ENCODE measurements around the gene BAIAP2.

BAIAP2 gene

GRCh38 chr17:81156866-81157805 is 122.2 kb downstream of the BAIAP2 start:
- no peak for TF ChIP-seq YY1 (IDR thresholded peaks at IDR 0.05; ENCODE audit: low read depth)

- no peak for TF ChIP-seq TAF1 (IDR thresholded peaks at IDR 0.05; ENCODE audit: low read depth)
- no peak for TF ChIP-seq REST (IDR thresholded peaks at IDR 0.05; ENCODE audit: low read depth)
- TF ChIP-seq EGR1 (IDR thresholded peaks at IDR 0.05), result no peak
- no peak for TF ChIP-seq MAX (IDR thresholded peaks at IDR 0.05)
- no peak for TF ChIP-seq ZBTB7A (IDR thresholded peaks at IDR 0.05; ENCODE audit: low read depth)
- no peak for TF ChIP-seq EP300 (IDR thresholded peaks at IDR 0.05; ENCODE audit: borderline replicate concordance)
- TF ChIP-seq NFIC (IDR thresholded peaks at IDR 0.05), result no peak
- no peak for TF ChIP-seq TEAD4 (IDR thresholded peaks at IDR 0.05)
- no peak for TF ChIP-seq TCF12 (IDR thresholded peaks at IDR 0.05; ENCODE audit: low read depth)
- no peak for TF ChIP-seq FOXM1 (IDR thresholded peaks at IDR 0.05; ENCODE audit: borderline replicate concordance, low read depth)
- no peak for TF ChIP-seq RAD21 (IDR thresholded peaks at IDR 0.05; ENCODE audit: low read depth)
- TF ChIP-seq YY1 (IDR thresholded peaks at IDR 0.05; ENCODE audit: low read depth), result no peak
- no peak for TF ChIP-seq CEBPB (IDR thresholded peaks at IDR 0.05)
- no peak for TF ChIP-seq CREB1 (IDR thresholded peaks at IDR 0.05; ENCODE audit: low read depth)
- TF ChIP-seq USF1 (IDR thresholded peaks at IDR 0.05), result no peak
These were observed 123.1 kb downstream of the BAIAP2 start for GRCh38 chr17:81157848-81158687.

GRCh38 chr17:81158688-81159590 is 124.0 kb downstream of the BAIAP2 start:
- TF ChIP-seq CREB1 (IDR thresholded peaks at IDR 0.05; ENCODE audit: low read depth) (no peak), TCF12 (IDR thresholded peaks at IDR 0.05; ENCODE audit: low read depth) (no peak), EGR1 (IDR thresholded peaks at IDR 0.05) (no peak), FOXM1 (IDR thresholded peaks at IDR 0.05; ENCODE audit: borderline replicate concordance, low read depth) (no peak), TAF1 (IDR thresholded peaks at IDR 0.05; ENCODE audit: low read depth) (no peak), YY1 (IDR thresholded peaks at IDR 0.05; ENCODE audit: low read depth) (no peak), RAD21 (IDR thresholded peaks at IDR 0.05; ENCODE audit: low read depth) (no peak)

- no peak for TF ChIP-seq RAD21 (IDR thresholded peaks at IDR 0.05; ENCODE audit: low read depth)
- no peak for TF ChIP-seq TAF1 (IDR thresholded peaks at IDR 0.05; ENCODE audit: low read depth)
- no peak for TF ChIP-seq USF1 (IDR thresholded peaks at IDR 0.05)
- TF ChIP-seq MAX (IDR thresholded peaks at IDR 0.05), result no peak
- no peak for TF ChIP-seq TCF12 (IDR thresholded peaks at IDR 0.05; ENCODE audit: low read depth)
- no peak for TF ChIP-seq EGR1 (IDR thresholded peaks at IDR 0.05)
- no peak for TF ChIP-seq EP300 (IDR thresholded peaks at IDR 0.05; ENCODE audit: borderline replicate concordance)
- no peak for TF ChIP-seq FOXM1 (IDR thresholded peaks at IDR 0.05; ENCODE audit: borderline replicate concordance, low read depth)
- no peak for TF ChIP-seq CREB1 (IDR thresholded peaks at IDR 0.05; ENCODE audit: low read depth)
- no peak for TF ChIP-seq TEAD4 (IDR thresholded peaks at IDR 0.05)
- TF ChIP-seq YY1 (IDR thresholded peaks at IDR 0.05; ENCODE audit: low read depth), result no peak
- TF ChIP-seq ZBTB7A (IDR thresholded peaks at IDR 0.05; ENCODE audit: low read depth), result no peak
- TF ChIP-seq CEBPB (IDR thresholded peaks at IDR 0.05), result no peak
These were observed 124.8 kb downstream of the BAIAP2 start for GRCh38 chr17:81159611-81160265.

- TF ChIP-seq TEAD4 (IDR thresholded peaks at IDR 0.05) (no peak), MAX (IDR thresholded peaks at IDR 0.05) (no peak), TAF1 (IDR thresholded peaks at IDR 0.05; ENCODE audit: low read depth) (no peak), EGR1 (IDR thresholded peaks at IDR 0.05) (no peak), TCF12 (IDR thresholded peaks at IDR 0.05; ENCODE audit: low read depth) (no peak), REST (IDR thresholded peaks at IDR 0.05; ENCODE audit: low read depth) (no peak), EP300 (IDR thresholded peaks at IDR 0.05; ENCODE audit: borderline replicate concordance) (no peak), RAD21 (IDR thresholded peaks at IDR 0.05; ENCODE audit: low read depth) (no peak)
These were observed 125.4 kb downstream of the BAIAP2 start for GRCh38 chr17:81160306-81160705.

Data from Ishikawa (cell line).